KMS-11 (cell line): ENCODE measurements around the gene HDAC4.

Source experiments
- H2AFZ ChIP-seq: fragments of 200-600 bp; sonication (generic); 2 replicates; pipeline ENCODE4 v1.6.1; 2016; ENCODE audit warnings: antibody characterized with exemption, mixed run types, low read depth
- H3K27ac ChIP-seq: fragments of 200-600 bp; sonication (generic); 2 replicates; pipeline ENCODE4 v1.6.1; 2016; ENCODE audit warnings: mild to moderate bottlenecking, mixed run types
- H3K27me3 ChIP-seq: fragments of 200-600 bp; sonication (generic); 2 replicates; pipeline ENCODE4 v1.6.1; 2017; ENCODE audit warnings: mild to moderate bottlenecking, low read depth, mixed run types, moderate library complexity; ENCODE audit not compliant: insufficient read depth
- H3K36me3 ChIP-seq: fragments of 200-600 bp; sonication (generic); 2 replicates; pipeline ENCODE4 v1.6.1; 2017; ENCODE audit warnings: mild to moderate bottlenecking, mixed run types; ENCODE audit not compliant: insufficient read depth
- H3K4me1 ChIP-seq: fragments of 200-600 bp; sonication (generic); 2 replicates; pipeline ENCODE4 v1.6.1; 2016; ENCODE audit warnings: mild to moderate bottlenecking, low read depth, mixed run types; ENCODE audit not compliant: poor library complexity, severe bottlenecking
- H3K4me2 ChIP-seq: fragments of 200-600 bp; sonication (generic); 2 replicates; pipeline ENCODE4 v1.7.0; 2016; ENCODE audit warnings: mild to moderate bottlenecking, mixed run types
- H3K4me3 ChIP-seq: fragments of 200-600 bp; sonication (generic); IDR thresholded peaks from 2 replicates; pipeline ENCODE4 v1.6.1; 2017; ENCODE audit warnings: low read depth, low read length, mixed read lengths; ENCODE audit not compliant: insufficient read depth
- H3K79me2 ChIP-seq: fragments of 200-600 bp; sonication (generic); 2 replicates; pipeline ENCODE4 v1.6.1; 2016; ENCODE audit warnings: low read depth, mixed run types; ENCODE audit not compliant: insufficient read depth
- H3K9ac ChIP-seq: fragments of 200-600 bp; sonication (generic); 2 replicates; pipeline ENCODE4 v1.6.1; 2016; ENCODE audit warnings: mild to moderate bottlenecking, mixed run types
- H4K20me1 ChIP-seq: fragments of 200-600 bp; sonication (generic); 2 replicates; pipeline ENCODE4 v1.6.1; 2016; ENCODE audit warnings: mild to moderate bottlenecking, mixed run types; ENCODE audit not compliant: insufficient read depth
- CTCF ChIP-seq: fragments of 200-600 bp; sonication (generic); conservative IDR thresholded peaks from 2 replicates; pipeline ENCODE4 v1.6.1; 2017; ENCODE audit warnings: low read depth, mild to moderate bottlenecking, antibody characterized with exemption, low read length, moderate library complexity, mixed read lengths

Gene HDAC4

GRCh38 chr2:239161711-239162140 lies 239.1 kb downstream of the HDAC4 start:
- no peak overlapping the region for H3K27ac ChIP-seq
- no peak overlapping the region for H3K4me3 ChIP-seq
- no peaks in the 10 kb centered on the region for H4K20me1 ChIP-seq
- no peak overlapping the region for H2AFZ ChIP-seq
- peaks cover 48% of the 10 kb centered on the region for H3K4me1 ChIP-seq
- no peak overlapping the region for H3K9ac ChIP-seq
- no peaks in the 10 kb centered on the region for H3K27me3 ChIP-seq
- no peak overlapping the region for H3K4me2 ChIP-seq
- H3K79me2 ChIP-seq: no peaks in the 10 kb centered on the region
- no peak for TF ChIP-seq CTCF
- H3K36me3 ChIP-seq: no peaks in the 10 kb centered on the region

- Histone ChIP-seq H4K20me1 (no peaks in the 10 kb centered on the region), H3K4me3 (no peak overlapping the region), H3K79me2 (no peaks in the 10 kb centered on the region), H3K27me3 (no peaks in the 10 kb centered on the region), H3K36me3 (no peaks in the 10 kb centered on the region), H3K27ac (no peak overlapping the region), H3K9ac (no peak overlapping the region), H3K4me2 (no peak overlapping the region), H3K4me1 (peaks cover 42% of the 10 kb centered on the region), H2AFZ (no peak overlapping the region)
- TF ChIP-seq CTCF: no peak
Observed at GRCh38 chr2:239160226-239161143, 240.3 kb downstream of the HDAC4 start.

GRCh38 chr2:239159476-239159911 lies 241.3 kb downstream of the HDAC4 start:
- no peak overlapping the region for H3K4me2 ChIP-seq
- H4K20me1 ChIP-seq: no peaks in the 10 kb centered on the region
- no peaks in the 10 kb centered on the region for H3K27me3 ChIP-seq
- H3K36me3 ChIP-seq: no peaks in the 10 kb centered on the region
- H3K4me3 ChIP-seq: no peak overlapping the region
- no peak for TF ChIP-seq CTCF
- no peak overlapping the region for H3K27ac ChIP-seq
- no peak overlapping the region for H3K9ac ChIP-seq
- H2AFZ ChIP-seq: no peak overlapping the region
- H3K79me2 ChIP-seq: no peaks in the 10 kb centered on the region
- peaks cover 32% of the 10 kb centered on the region for H3K4me1 ChIP-seq

GRCh38 chr2:239158641-239159475 lies 242.0 kb downstream of the HDAC4 start:
- Histone ChIP-seq H3K27ac (no peak overlapping the region), H3K27me3 (no peaks in the 10 kb centered on the region), H3K4me3 (no peak overlapping the region), H3K4me1 (peaks cover 26% of the 10 kb centered on the region), H3K4me2 (no peak overlapping the region), H3K9ac (no peak overlapping the region), H3K36me3 (no peaks in the 10 kb centered on the region), H4K20me1 (no peaks in the 10 kb centered on the region), H2AFZ (no peak overlapping the region), H3K79me2 (no peaks in the 10 kb centered on the region)
- TF ChIP-seq CTCF: no peak
